ENCODE results near the gene EXOC3.
"Not testable (repeated sequence)": the region's sequence is repeated elsewhere in the genome, so short reads cannot be mapped to it uniquely, and the experiment has no call there.

EXOC3 gene

GRCh38 chr5:442335-443238 is at the start of gene EXOC3:
EXOC3 (plus strand) TSS chr5:443176; CDS start chr5:446206, 3,030 bp downstream.
- peak; percentile 79 for DNase-seq

GRCh38 chr5:393846-394275 is 49.1 kb upstream of the EXOC3 start:
- DNase-seq: no peak

GRCh38 chr5:394671-395155 is 48.3 kb upstream of the EXOC3 start:
- DNase-seq: no peak

GRCh38 chr5:395156-395920 is 47.6 kb upstream of the EXOC3 start:
- no peak for DNase-seq

- DNase-seq: no peak
Measured at GRCh38 chr5:395921-396530, 47.0 kb upstream of the EXOC3 start.

DNA sequence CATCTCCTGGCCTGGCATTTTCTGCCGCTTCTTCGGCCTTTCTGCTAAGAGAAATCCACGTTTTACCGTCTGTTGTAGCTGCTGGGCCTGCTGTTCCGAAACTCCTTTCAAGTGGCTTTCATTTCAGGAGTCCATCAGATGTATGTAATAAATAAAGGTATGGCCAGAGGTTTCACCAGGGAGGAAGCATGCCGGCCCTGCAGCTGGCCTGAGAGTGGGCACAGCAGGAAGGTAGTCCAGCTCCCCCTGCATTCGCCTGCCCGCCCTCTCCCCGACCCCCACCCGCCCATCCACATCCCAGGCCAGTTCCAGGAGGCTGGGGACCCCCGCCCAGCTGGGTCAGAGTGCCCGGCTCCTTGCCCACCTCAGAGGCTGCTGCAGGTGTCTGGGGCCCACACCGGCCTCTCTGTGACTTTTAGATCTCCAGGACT is 46.4 kb upstream of the EXOC3 start:
- DNase-seq: no peak

- DNase-seq: not testable (repeated sequence)
Measured at GRCh38 chr5:398141-398474, 44.9 kb upstream of the EXOC3 start.

DNA sequence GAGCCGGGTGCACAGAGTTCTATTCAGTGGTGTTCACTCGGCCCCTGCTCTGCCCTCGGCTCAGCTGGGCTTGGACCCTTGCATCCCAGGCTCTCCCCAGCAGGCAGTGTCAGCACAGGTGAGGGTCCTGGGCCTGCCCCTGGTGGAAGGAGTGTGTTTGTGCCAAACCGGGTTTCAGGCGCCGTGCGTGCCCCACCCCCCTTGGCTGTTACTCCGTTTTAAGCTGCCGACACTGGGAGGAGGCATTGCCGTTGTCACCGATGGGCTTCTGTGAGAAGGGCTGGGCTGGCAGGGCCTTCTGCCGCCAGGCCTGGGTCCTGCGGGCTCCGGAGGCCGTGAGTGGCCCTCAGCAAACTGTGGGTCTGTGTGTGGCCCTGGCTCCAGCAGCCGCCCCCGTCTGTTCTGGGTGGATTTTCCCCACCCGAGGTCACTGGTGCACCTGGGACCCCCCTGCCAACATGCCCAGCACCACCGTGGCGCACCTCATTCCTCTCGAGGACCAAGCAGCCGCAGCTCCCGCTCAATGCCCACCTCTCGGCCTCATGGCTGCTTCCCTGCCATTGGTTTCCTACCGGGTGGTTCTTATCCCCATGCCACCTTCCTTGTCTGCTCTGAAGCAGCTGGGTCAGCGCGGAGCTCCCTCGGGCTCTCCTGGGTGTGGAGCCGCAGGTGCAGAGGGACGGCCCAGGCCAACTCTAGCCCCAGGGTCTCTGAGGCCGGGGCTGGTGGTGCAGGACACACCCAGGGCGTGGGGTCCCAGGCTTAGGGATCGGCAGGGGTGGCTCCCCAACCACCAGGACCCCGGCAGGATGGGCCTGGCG is 44.3 kb upstream of the EXOC3 start:
- DNase-seq: no peak

GRCh38 chr5:399296-400281 is 43.4 kb upstream of the EXOC3 start:
- DNase-seq: peak; percentile 36

- no peak for DNase-seq
Measured at GRCh38 chr5:400282-401145, 42.5 kb upstream of the EXOC3 start.

DNA sequence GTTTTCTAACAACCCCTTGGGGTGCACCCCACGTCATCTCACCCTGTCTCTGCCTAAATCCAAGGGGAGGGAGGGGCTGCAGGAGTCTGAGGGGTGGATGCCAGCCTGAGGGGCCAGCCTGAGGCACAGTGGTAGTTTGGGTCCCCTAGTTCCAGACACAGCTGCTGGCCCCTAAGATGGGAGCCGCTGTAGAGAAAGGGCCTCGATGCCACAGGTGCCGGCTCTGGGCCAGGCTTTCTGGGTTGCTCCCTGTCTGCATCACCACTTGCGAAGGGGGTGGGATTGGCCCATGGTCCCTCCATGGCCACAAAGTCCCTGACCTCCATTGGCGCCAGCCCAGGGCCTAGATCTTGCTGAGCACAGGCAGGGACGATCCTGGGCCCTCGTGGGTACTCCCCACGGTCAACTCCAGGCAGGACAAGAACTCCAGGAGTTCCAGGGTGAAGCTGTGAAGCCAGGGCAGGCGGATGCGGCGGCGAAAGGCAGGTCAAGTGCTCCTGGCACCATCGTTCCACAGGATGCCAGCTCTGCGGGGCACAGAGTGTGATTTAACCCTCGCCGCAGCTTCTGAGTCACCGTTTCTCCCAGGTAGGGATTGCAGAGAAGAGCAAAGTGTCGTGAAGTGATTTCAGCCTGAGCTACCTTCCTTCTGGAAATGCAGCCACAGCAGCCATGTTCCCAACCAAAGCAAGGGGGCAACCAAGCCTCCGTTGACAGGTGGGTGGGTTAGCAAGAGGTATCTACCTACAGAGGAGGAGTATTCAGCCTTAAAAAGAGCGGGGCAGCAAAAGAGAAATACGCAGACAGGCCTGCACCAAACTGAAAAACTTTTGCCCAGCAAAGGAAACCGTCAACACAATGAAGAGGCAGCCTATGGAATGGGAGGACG is 41.6 kb upstream of the EXOC3 start:
- DNase-seq: no peak

DNA sequence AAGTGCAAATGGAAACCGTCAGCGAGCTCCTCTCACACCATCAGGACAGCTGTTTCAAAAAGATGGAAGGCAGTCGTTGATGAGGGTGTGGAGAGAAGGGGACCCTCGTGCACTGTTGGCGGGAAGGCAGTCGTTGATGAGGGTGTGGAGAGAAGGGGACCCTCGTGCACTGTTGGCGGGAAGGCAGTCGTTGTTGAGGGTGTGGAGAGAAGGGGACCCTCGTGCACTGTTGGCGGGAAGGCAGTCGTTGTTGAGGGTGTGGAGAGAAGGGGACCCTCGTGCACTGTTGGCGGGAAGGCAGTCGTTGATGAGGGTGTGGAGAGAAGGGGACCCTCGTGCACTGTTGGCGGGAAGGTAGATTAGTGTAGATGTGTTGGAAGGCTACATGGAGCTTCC is 40.8 kb upstream of the EXOC3 start:
- DNase-seq: not testable (repeated sequence)

DNA sequence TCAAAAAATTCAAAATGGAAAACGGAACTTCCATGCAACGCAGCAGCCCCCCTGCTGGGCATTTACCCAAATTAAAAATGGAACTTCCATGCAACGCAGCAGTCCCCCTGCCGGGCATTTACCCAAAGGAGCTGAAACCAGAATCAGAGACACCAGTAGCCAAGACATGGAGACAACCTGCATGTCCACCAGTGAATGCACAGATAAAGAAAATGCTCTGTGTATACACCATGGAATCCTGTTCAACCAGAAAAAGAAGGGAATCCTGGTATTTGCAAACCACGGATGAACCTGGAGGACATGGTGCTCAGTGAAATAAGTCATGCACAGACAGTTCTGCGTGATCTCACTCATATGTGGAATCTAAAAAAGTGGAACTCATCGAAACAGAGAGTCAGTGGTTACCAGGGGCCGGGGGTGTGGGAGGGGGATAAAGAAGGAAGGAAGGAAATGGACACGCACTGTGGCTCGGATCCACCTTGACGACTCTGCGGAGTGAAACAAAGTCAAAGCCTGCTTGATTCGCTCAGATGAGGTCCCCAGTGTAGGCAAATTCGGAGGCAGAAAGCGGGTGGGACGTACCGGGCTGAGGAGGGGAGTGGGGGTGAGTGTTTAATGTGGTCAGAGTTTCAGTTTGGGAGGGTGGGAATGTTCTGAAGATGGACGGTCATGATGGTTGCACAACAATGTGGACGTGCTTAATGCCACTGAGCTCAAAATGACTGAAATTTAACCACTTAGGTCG is 40.2 kb upstream of the EXOC3 start:
- DNase-seq: peak; percentile 5

DNA sequence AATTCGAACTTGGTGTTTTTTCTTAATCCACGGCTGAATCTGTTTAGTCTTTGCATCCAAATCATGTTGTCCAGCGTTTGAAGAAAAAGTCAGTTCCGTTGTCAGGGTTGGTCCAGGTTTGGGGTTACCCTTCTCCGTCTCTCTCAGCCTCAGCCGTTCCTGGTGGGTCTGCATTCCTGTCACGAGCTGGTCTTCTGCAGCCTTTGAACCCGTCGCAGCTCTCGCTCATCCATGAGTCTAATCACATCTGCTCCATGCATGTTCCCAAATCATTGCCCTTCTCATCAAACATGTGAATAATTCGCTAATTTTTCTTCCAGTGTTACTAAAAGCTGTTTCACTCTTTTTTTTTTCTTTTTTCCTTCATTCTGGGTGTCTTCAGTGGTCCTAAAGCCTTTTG is 39.0 kb upstream of the EXOC3 start:
- no peak for DNase-seq

DNA sequence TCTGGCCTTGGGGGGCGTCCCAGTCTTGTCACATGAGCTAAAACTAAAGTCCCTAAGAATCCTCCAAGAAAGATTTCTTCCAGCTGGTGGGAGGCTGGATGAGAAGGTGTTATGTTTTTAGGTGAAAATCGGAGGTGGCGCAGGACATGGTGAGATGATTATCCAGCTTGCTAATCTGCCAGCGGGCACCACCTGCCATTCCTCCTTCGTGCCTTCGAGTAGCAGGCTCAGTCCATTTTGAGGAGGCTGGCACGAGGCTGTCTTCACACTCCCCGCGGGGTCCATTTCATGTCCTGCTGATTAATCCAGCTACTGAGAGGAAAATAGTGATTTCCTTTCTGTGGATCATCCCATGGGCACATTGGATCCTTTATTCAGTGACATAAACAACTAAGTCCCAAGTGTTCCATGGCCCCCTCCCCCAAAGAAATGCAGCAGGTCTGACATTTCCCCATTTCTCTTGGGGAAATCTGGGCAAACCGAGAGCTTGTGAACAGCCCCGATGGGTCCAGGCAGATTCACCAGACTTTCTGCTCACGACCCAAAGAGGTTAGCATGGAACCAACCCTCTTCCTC is 38.2 kb upstream of the EXOC3 start:
- DNase-seq: no peak

DNA sequence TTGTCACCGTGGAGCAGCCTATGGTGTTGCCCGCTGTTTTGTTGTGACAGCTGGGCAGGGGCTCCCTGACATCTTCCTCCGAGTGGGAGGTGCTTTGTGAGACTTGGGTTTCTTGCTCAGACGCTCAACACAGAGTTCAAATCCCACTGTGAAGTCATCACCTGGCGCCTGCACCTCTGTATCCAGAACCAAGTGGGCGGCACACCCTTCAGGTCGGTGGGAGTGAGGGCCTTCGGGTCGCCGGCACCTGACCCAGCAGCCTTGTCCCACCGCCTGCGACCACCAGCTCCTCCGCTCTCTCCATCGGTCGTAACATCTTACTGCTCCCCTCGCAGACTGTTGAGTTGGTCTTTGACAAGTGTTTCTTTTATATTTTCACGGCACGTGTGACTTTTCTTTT is 37.6 kb upstream of the EXOC3 start:
- no peak for DNase-seq

GRCh38 chr5:406041-406440 is 36.9 kb upstream of the EXOC3 start:
- no peak for DNase-seq

- no peak for DNase-seq
Measured at GRCh38 chr5:407051-407450, 35.9 kb upstream of the EXOC3 start.
